ENCODE data around the gene RING1. TPM values are rescaled to one million over a fixed set of nuclear protein-coding genes. Genes with fewer than 3 reads are reported as not detected.

The RING1 gene
- total RNA-seq, 1 donor from 2014 or later: 30.8 TPM

GRCh38 chr6:33200219-33201146, 7.8 kb upstream of the RING1 start, which contains the start of the genes RXRB and SLC39A7:
TSS of gene RXRB (minus strand) at chr6:33200665. CDS start at chr6:33200476, 189 bp downstream.
TSS of gene SLC39A7 (plus strand) at chr6:33200867. CDS start at chr6:33201246, 379 bp downstream.
- Histone ChIP-seq H3K79me2 (ENCODE audit: insufficient read depth, low read length) (peaks cover 69% of the 10 kb centered on the region), H3K27me3 (ENCODE audit: insufficient read depth, low read length) (no peaks in the 10 kb centered on the region), H3K36me3 (ENCODE audit: insufficient read depth, low read length) (peaks cover 42% of the 10 kb centered on the region), H4K20me1 (ENCODE audit: insufficient read depth, low read length) (peaks cover 72% of the 10 kb centered on the region), H3K4me3 (ENCODE audit: insufficient read depth, low read depth, low read length) (peak within 1 kb of the TSS; percentile 98), H3K27ac (ENCODE audit: low read depth, low read length) (peak within 1 kb of the TSS; percentile 100), H3K9me3 (ENCODE audit: insufficient read depth, low read depth, low read length) (no peaks in the 10 kb centered on the region), H3K4me1 (ENCODE audit: insufficient read depth, low read length) (peaks cover 43% of the 10 kb centered on the region), H2AFZ (ENCODE audit: low read depth, low read length) (peak within 1 kb of the TSS; percentile 97), H3K4me2 (ENCODE audit: low read length) (peak within 1 kb of the TSS; percentile 96), H3K9ac (ENCODE audit: low read length) (peak within 1 kb of the TSS; percentile 100)
- FAIRE-seq (no peak), DNase-seq (ENCODE audit: low read depth) (peak; percentile 93)
- peak within 1 kb of the TSS; percentile 99 for H3K27ac Mint-ChIP-seq (ENCODE audit: unreplicated experiment)
- peak within 1 kb of the TSS; percentile 99 for H3K4me3 Mint-ChIP-seq (ENCODE audit: unreplicated experiment)
- TF ChIP-seq EZH2 (IDR thresholded peaks at IDR 0.05; ENCODE audit: insufficient read depth, low read length): no peak
- no peak for TF ChIP-seq CTCF (IDR thresholded peaks at IDR 0.05; ENCODE audit: insufficient read depth, low read depth, low read length)
- peaks cover 34% of the 10 kb centered on the region for H3K36me3 Mint-ChIP-seq (ENCODE audit: low read depth, unreplicated experiment)
- no peaks in the 10 kb centered on the region for H3K9me3 Mint-ChIP-seq (ENCODE audit: unreplicated experiment)
- no peaks in the 10 kb centered on the region for H3K27me3 Mint-ChIP-seq (ENCODE audit: low read depth, unreplicated experiment)
- H3K4me1 Mint-ChIP-seq (ENCODE audit: low read depth, unreplicated experiment): peaks cover 43% of the 10 kb centered on the region

- no peaks in the 10 kb centered on the region for H3K9me3 ChIP-seq (ENCODE audit: insufficient read depth, low read depth, low read length)
- H3K27me3 ChIP-seq (ENCODE audit: insufficient read depth, low read length): no peaks in the 10 kb centered on the region
- H3K36me3 Mint-ChIP-seq (ENCODE audit: low read depth, unreplicated experiment): peaks cover 30% of the 10 kb centered on the region
- peak overlapping the region; percentile 55 for H2AFZ ChIP-seq (ENCODE audit: low read depth, low read length)
- FAIRE-seq (no peak), DNase-seq (ENCODE audit: low read depth) (no peak)
- H3K79me2 ChIP-seq (ENCODE audit: insufficient read depth, low read length): peaks cover 68% of the 10 kb centered on the region
- H3K4me3 Mint-ChIP-seq (ENCODE audit: unreplicated experiment): peak overlapping the region; percentile 99
- H3K27me3 Mint-ChIP-seq (ENCODE audit: low read depth, unreplicated experiment): no peaks in the 10 kb centered on the region
- peak overlapping the region; percentile 100 for H3K27ac ChIP-seq (ENCODE audit: low read depth, low read length)
- peaks cover 36% of the 10 kb centered on the region for H3K36me3 ChIP-seq (ENCODE audit: insufficient read depth, low read length)
- H3K4me2 ChIP-seq (ENCODE audit: low read length): peak overlapping the region; percentile 96
- peaks cover 66% of the 10 kb centered on the region for H4K20me1 ChIP-seq (ENCODE audit: insufficient read depth, low read length)
- peak overlapping the region; percentile 100 for H3K9ac ChIP-seq (ENCODE audit: low read length)
- peaks cover 49% of the 10 kb centered on the region for H3K4me1 Mint-ChIP-seq (ENCODE audit: low read depth, unreplicated experiment)
- peaks cover 49% of the 10 kb centered on the region for H3K4me1 ChIP-seq (ENCODE audit: insufficient read depth, low read length)
- peaks cover 3% of the 10 kb centered on the region for H3K9me3 Mint-ChIP-seq (ENCODE audit: unreplicated experiment)
- H3K4me3 ChIP-seq (ENCODE audit: insufficient read depth, low read depth, low read length): peak overlapping the region; percentile 98
- TF ChIP-seq CTCF (IDR thresholded peaks at IDR 0.05; ENCODE audit: insufficient read depth, low read depth, low read length) (no peak), EZH2 (IDR thresholded peaks at IDR 0.05; ENCODE audit: insufficient read depth, low read length) (no peak)
- peak overlapping the region; percentile 99 for H3K27ac Mint-ChIP-seq (ENCODE audit: unreplicated experiment)
Observed at GRCh38 chr6:33201147-33201545, 7.2 kb upstream of the RING1 start.

All from astrocyte (in vitro differentiated cells and primary cell).